Neuron (in vitro differentiated cells): Measurements from ENCODE around the gene KRT25.

Experiments used
- H2AFZ ChIP-seq: one replicate; pipeline ENCODE4 v1.6.1; 2013; ENCODE audit warnings: low read depth, mild to moderate bottlenecking, inconsistent platforms, low read length, moderate library complexity
- H3K27me3 ChIP-seq: one replicate; pipeline ENCODE4 v1.6.1; 2013; ENCODE audit warnings: low read length; ENCODE audit not compliant: insufficient read depth
- H3K36me3 ChIP-seq: one replicate; pipeline ENCODE4 v1.6.1; 2013; ENCODE audit warnings: low read length; ENCODE audit not compliant: insufficient read depth
- H3K4me1 ChIP-seq: one replicate; pipeline ENCODE4 v1.6.1; 2013; ENCODE audit warnings: low read length; ENCODE audit not compliant: insufficient read depth
- H3K4me3 ChIP-seq: 2 replicates; pipeline ENCODE4 v1.5.1; 2013; ENCODE audit warnings: mild to moderate bottlenecking, low read length, moderate library complexity
- H3K9me3 ChIP-seq: one replicate; pipeline ENCODE4 v1.6.1; 2013; ENCODE audit warnings: low read length

The KRT25 gene

GRCh38 chr17:40703652-40704051, 51.5 kb downstream of the KRT25 start, which contains the start of gene KRT24:
Gene KRT24 (minus strand): TSS chr17:40703752. CDS start chr17:40703693, 59 bp downstream.
- H2AFZ ChIP-seq = no peak within 1 kb of the TSS
- no peaks in the 10 kb centered on the region for H3K4me1 ChIP-seq
- no peak within 1 kb of the TSS for H3K4me3 ChIP-seq
- H3K36me3 ChIP-seq = no peaks in the 10 kb centered on the region
- no peaks in the 10 kb centered on the region for H3K9me3 ChIP-seq
- peaks cover 8% of the 10 kb centered on the region for H3K27me3 ChIP-seq

GRCh38 chr17:40702271-40702670, 52.9 kb downstream of the KRT25 start:
- H3K4me3 ChIP-seq = no peak overlapping the region
- peaks cover 8% of the 10 kb centered on the region for H3K27me3 ChIP-seq
- no peak overlapping the region for H2AFZ ChIP-seq

GRCh38 chr17:40699853-40700252, 55.3 kb downstream of the KRT25 start:
- Histone ChIP-seq H2AFZ (no peak overlapping the region), H3K27me3 (peaks cover 8% of the 10 kb centered on the region), H3K36me3 (no peaks in the 10 kb centered on the region), H3K4me1 (no peaks in the 10 kb centered on the region), H3K9me3 (no peaks in the 10 kb centered on the region), H3K4me3 (no peak overlapping the region)

More at GRCh38 chr17:40702271-40702670, 52.9 kb downstream of the KRT25 start:
- Histone ChIP-seq H3K4me1 (no peaks in the 10 kb centered on the region), H3K9me3 (no peaks in the 10 kb centered on the region), H3K36me3 (no peaks in the 10 kb centered on the region)

- Histone ChIP-seq H3K36me3 (no peaks in the 10 kb centered on the region), H2AFZ (no peak overlapping the region), H3K27me3 (peaks cover 8% of the 10 kb centered on the region), H3K4me3 (no peak overlapping the region), H3K9me3 (no peaks in the 10 kb centered on the region), H3K4me1 (no peaks in the 10 kb centered on the region)
Measured at GRCh38 chr17:40699371-40699770, 55.8 kb downstream of the KRT25 start.
